Hematopoietic multipotent progenitor cell treated with erythropoietin and hydrocortisone succinate and interleukin-3 and kit ligand, for 6 days (in vitro differentiated cells): ENCODE measurements around the gene PRR22.
"Not testable (repeated sequence)": the region's sequence is repeated elsewhere in the genome, so short reads cannot be mapped to it uniquely, and the experiment has no call there.

Source experiments
- DNase-seq: peaks from one replicate; pipeline ENCODE4 v3.0.0-alpha.2; 2015

Gene PRR22

DNA sequence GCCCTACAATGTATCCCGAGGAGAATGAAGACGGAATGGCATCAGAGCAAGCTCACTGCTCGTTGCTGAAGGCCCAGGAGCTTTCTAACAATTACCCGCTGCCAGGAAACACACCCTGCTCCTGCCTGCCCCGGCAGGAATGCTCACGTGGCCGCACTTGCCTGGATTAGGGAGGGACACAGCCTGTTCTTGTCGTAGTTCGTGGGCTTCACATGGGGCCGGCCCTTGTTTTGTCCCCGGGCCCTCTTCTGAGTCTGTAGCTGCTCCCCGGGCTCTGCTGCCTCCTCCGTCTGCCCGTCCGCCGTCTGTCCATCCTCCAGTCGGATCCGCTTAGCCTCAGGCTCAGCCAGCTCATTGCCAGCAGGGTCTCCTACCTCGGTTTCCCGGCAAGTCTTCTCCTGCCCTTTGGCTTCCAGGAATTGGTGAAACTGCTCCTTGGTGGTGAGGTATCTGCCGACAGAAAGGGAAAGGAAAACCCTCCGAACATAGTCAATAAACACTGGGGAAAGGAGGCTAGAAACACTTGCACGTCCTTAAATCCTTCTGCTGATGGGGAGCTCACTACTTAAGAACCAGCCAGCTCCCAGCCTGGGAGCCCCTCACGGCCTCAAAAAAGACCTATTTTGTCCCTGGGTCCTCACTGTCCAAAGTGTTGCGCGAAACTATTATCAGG, 5.5 kb upstream of the PRR22 start:
- no peak for DNase-seq

DNA sequence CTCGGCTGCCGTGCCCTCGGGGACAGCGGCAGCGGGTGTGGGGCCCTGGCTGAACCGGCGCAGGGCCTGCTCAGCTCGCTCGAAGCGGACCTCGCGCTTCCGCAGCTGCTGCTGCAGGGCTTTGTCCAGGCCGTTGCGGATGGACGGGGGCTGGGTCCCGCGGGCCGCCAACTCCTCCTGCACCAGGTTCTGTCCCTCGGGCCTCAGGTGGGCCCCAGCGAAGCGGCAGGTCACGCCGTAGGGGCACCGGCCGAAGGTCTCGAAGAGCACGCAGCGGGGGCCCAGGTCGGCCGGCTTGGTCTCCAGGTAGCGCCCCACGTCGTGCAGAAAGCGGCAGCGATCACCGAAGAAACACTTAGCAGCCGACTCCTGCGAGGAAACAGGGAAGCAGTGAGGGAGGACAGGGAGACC, 4.8 kb upstream of the PRR22 start:
- no peak for DNase-seq

DNA sequence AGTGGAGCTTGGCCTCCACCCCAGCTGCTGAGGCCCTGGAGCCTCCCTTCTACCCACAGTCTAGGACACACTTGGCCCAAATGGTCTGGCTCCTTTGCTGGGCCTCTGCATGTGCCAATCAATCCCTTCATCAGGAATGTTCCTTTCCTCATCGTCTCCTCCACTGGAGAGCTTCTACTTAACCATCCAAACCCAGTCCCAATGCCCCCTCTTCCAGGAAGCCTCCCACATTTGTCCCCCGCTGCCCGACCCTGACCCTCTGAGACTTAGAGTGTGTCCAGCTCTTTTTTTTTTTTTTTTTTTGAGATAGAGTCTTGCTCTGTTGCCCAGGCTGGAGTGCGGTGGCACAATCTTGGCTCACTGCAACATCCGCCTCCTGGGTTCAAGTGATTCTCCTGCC, 3.9 kb upstream of the PRR22 start:
- DNase-seq, result no peak

DNA sequence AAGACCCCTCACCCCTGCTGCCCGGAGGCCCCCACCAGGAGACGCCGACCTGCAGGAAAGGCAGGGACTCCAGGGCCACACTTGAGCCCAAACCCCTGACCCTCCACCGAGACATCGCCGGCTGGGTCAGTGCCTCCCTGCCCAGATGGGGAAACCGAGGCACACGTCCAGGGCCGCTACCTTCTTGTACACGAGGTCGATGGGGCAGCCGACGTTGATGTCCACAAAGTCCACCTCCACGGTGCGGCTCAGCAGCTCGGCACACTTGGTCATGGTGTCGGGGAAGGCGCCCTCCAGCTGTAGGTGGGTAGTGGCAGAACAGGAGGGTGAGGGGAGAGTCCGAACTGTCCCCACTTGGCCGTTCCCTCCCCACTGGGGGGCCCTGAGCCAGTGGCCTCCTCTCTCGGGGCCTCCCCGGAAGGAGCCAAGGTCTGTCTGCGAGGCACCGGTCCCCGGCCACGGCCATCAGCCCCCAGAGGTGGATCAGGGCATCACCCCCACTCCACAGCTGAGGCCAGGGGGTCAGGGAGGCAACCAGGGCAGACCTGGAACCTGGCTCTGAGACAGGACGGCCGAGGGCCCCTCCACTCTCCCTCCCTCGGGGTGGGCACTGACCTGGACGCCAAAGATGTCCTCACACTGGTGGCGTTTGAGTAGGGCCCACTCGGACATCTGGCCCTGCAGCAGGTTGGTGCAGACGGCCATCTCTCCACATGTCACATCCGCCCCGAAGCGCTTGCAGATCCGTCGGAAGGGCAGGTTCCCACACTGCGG, 3.0 kb upstream of the PRR22 start:
- DNase-seq, result no peak

DNA sequence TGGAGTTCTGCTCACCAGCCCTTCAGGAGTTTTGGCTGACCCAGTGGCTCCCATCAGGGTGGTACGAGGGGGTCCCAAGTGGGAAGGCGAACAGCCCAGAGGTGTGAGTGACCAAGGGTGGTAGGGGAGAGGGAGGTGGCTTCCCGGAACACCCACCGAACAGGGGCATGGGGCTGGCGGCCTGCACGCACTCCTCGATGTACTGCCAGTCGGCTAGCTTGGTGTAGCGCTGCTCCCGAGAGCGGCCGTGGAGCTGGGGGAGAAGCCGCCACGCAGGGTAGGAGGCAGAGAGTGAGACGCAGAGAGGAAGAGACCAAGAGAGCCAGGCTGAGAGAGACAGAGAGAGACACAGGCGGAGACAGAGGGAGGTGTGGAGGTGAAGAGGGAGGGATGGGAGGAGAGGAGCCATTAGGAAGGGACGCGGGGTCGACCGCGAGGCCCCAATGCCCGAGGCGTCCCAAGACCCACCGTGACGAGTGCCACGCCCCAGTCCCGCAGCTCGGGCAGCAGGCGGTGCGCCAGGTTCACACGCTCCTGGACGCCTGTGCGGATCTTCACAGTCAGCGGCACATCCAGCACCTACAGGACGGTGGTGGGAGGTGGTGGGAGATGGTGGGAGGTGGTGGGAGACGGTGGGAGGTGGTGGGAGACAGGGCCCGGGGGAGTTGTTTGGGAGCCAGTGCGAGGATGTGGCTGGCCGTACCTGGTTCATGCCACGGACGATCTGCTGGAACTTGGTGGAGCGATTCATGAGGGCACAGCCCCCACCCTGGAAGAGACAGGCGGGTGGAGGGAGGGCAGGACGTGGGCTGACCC, 2.3 kb upstream of the PRR22 start:
- no peak for DNase-seq

DNA sequence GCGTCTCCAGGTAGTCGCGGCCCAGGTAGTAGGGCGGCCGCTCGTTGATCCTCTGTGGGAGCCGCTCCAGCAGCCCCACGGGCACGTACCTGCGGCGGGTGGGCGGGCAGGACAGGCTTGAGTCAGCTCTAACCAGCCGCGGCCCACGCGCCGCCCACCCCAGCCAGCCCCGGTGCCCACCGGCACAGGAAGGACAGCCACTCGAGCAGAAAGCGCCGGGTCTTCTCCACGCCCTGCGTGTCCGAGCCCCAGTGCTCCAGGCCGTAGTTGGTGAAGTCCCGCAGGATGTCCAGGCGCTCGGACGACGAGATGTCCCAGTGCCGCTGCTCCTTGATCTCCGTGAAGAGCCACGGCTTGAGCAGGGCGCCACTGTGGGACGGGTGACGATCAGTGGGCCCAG, 877 bp upstream of the PRR22 start:
- no peak for DNase-seq

DNA sequence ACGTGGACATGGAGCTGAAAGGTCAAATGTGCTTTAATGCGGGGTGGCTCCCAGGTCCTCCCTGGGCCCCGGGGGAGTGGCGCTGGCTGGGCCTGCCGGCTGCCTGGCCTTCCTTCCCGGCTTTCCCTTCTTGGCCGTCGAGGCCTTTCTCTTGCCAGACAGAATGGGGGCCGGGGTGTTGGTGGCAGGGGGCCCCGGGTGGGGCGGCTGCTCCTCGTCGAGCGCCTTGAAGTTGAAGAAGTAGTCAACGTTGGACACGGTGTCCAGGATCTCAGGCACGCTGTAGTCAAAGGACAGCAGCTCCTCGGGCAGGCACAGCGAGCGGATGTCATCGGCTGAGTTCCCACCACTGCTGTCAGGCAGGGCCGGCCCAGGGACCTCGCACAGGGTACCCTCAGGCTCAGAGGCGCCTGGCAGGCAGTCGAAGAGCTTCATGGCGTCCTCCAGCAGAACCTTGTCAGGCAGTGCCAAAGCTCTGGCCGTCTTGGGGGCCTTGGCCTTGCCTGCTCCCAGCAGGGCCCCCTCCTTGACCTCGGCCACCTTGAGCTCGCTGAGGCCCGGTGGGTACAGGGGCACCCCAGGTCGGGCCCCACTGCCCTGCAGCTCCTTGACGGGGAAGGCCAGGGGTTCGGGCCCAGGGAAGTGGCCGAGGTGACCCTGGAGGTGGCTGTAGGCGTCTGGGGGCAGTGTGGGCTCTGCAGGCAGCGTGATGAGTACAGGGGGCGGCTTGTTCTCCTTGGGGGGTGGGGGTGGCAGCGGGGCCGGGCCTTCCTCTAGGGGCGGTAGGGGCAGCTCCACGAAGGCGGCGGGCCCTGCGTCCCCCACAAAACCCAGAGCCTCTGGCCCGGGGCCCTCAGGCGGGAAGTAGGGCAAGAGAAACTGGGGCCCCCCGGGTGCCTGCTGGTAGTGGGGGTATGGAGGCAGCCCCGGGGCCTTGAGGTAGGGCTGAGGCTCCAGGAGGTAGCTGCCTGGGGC, 1.3 kb downstream of the PRR22 start:
- DNase-seq, result no peak

DNA sequence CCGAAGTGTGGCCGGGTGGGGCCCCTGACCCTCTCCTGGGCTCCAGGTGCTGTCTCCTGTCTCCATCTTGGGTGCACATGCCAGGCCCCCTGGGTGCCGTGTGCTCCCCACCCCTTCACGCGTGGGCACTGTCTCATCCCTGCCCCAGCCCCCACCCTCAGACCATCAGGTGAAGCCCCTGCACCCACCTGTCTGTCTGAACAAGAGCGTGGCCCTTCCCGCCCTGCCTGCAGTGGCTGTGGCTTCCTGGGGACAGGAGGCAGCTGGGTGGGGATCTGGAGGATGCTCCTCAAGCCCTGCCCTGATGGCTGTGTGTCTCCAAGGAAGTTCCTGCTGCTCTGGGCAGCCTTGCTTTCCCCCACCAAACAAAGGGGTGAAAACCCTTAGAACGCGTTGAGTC, 2.2 kb downstream of the PRR22 start:
- no peak for DNase-seq

DNA sequence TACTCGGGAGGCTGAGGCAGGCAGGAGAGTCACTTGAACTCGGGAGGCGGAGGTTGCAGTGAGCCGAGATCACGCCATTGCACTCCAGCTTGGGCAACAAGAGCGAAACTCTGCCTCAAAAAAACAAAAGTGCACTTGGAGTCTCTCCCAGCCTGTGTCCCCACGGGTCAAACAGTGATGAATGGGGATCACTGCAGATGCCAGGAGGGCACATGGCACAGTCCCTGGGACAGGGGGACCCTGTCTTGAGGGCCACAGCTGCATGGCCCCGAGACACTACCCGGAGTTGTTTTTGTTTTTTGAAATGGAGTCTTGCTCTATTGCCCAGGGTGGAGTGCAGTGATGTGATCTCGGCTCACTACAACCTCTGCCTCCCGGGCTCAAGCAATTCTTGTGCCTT, 3.6 kb downstream of the PRR22 start:
- DNase-seq, result not testable (repeated sequence)

DNA sequence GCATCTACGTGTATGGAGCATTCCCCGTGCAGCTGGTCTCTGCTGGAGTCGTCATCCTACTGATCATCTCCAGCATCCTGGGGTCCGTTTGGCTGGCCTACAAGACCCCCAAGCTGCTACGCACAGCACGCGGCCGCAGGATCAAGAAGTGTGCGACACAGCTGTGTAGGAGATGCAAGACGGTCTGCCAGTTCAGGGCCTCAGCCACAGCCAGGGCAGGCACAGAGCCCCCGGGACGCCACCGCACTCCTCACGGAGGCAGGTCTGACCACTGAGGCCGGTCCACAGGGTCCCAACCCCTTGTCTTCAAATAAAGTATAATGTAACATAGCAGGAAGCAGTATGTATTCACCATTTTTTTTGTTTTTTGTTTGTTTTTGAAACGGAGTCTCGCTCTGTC, 6.1 kb downstream of the PRR22 start:
- no peak for DNase-seq

DNA sequence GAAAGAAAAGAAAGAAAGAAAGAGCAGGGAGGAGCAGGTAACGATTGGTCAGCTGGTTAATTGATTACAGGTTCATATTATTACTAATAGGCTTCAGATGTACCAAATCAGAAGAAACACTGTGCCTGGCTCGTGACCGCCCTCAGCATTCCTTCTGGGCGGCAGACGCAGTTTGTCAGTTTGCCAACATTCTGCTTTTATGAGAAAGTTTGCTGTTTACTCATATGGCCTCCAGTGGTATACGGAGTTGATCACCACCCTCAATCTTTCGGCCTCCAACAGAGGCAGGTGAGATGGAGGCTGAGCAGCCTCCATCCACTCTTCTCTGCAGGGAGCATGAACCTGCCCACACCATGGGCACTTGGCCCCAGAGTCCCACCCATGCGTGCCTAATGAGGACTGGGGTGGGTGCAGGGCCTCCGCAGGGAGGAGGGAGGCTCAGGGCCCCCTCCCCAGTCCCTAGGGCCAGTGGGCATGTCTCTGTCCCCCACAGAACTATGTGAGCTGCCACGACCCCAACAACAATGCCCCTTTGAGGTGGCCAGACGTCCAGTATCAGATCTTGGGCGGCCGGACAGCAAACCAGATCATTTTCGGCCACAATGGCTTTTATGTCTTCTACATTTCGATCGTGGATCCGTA, 8.8 kb downstream of the PRR22 start:
- DNase-seq, result no peak

DNA sequence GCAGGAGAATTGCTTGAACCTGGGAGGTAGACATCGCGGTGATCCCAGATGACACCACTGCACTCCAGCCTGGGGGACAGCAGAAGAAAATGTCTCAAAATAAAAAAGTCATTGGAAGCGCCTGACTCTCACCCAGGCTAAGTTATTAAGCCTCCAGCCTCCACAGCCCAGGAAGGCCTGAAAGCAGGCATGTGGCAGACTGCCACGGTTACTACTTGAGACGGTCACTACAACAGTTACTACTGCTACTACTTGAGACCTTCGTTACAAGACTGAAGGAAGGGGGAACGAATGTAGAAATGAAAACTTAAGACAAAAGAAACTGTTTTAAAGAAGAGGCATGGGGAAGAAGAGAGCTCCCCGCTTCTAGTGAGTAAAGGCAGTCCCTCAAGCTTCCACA, 9.6 kb downstream of the PRR22 start:
- DNase-seq, result no peak

DNA sequence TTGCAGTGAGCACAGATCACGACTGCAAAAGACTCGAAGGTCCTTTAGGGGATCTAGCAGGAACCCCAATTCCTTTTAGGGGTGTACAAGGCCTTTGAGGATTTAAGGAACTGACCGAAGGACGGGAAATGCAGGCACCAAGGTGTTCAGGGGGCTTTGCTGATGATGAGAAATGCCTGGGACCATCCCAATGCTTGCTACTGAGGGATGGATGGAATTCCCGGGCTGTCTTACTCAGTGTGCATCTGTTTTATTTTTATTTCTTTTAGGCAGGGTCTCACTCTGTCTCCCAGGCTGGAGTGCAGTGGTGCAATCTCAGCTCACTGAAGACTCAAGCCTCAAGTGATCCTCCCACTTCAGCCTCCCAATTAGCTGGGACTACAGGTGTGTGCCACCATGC, 11.3 kb downstream of the PRR22 start:
- DNase-seq, result no peak

DNA sequence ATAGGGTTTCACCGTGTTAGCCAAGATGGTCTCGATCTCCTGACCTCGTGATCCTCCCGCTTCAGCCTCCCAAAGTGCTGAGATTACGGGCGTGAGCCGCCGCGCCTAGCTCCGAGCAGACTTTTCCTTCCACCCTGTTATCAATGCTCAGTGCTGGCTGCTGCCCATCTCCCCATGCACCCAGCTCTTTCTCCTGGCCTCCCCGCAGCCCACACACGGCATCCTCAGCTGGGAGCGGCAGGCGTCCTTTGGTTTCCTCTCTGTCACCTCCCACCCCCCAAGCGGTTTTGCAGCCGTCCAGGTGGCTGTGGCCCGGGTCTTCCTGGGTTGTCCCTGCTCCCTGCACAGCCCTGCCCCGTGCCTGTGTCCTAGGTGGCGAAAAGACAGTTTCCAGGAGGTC, 12.1 kb downstream of the PRR22 start:
- DNase-seq, result no peak

DNA sequence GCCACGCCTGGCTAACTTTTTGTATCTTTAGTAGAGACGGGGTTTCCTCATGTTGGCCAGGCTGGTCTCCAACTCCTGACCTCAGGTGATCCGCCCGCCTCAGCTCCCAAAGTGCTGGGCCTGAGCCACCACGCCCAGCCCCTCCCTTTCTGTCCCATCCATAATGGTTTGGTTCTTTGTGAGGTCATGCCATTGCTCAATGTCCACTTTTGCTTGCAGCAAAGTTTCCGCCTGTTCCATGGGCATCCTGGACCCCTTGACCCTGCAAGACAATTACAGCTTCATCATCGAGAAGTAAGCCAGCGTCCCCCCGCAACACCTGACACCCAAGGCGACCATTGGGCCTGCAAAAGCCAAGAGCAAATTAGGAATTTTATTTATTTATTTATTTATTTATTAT, 16.6 kb downstream of the PRR22 start:
- DNase-seq, result no peak

DNA sequence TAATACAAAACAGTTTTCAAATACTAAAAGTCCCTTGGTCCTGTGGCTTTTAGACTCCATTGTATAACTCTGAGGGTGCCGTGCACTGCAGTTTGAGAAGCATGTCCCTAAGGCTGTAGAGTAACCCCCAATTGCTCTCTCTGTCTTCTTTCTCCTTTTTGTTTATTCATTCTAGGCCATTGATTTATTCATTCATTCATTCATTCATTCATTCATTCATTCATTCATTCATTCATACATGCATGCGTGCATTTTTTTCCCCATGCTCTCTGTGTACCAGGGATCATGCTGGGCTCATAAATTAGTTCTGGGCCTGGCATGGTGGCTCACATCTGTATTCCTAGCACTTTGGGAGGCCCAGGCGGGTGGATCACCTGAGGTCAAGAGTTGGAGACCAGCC, 19.3 kb downstream of the PRR22 start:
- DNase-seq, result no peak

DNA sequence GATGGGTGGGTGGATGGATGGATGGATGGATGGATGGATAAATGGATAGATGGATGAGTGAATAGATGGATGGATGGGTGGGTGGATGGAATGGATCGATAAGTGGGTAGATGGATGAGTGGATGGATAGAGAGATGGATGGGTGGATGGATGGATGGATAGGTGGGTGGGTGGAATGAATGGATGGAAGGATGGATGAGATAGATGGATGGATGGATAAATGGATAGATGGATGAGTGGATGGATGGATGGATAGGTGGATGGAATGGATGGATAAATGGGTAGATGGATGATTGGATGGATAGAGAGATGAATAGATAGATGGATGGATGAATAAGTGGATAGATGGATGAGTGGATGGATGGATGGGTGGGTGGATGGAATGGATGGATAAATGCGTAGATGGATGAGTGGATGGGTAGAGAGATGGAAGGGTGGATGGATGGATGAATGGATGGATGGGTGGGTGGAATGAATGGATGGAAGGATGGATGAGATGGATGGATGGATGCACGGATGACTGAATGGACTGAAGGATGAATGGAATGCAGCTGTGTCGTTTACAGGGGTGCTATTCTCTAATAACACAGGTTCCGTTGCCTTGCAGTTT, 21.8 kb downstream of the PRR22 start:
- no peak for DNase-seq

DNA sequence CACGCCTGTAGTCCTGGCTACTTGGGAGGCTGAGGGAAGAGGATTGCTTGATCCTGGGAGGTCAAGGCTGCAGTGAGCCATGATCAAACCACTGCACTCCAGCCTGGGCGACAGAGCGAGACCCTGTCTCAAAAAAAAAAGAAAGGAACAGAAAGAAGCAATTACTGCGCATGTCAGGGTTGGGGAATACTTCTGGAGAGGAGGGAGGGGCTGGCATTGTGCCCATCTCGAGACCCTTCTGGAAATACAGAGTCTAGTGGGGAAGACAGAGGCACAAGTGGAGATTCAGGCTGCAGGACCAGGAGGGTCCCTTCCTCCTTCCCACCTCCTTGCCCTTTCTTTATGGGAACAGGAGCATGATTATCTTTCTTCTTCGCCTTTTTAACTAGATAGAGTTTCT, 30.8 kb downstream of the PRR22 start:
- DNase-seq, result no peak

DNA sequence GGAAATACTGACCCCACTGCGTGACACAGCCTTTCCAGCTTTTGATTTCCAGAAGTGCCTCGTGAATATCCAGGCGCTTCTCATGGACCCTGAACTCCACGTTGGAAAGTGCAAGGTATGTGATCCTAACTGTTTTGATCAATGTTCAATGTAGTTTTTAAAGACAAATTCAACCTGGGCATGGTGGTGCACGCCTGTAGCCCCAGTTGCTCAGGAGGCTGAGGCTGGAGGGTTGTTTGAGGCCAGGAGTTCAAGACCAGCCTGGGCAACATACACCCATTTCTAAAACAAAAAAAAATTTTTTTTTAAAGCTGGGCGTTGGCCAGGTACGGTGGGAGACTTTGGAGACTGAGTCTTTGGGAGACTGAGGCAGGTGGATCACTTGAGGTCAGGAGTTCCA, 32.8 kb downstream of the PRR22 start:
- DNase-seq, result no peak

DNA sequence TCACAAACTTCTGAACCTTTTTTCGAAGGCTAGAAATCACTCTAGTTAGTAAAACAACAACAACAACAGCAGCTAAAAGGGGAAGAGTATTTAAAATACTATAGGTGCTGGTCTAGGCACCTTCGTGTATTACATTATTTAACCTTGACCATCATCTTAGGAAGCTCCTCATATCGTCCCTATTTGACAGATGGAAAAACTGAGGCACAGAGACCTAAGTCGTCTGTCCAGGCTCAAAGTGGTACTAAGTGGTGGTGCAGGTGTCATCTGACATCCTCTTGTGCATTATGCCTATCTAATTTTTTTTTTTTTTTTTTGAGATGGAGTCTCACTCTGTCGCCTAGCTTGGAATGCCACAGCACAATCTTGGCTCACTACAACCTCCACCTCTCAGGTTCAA, 35.0 kb downstream of the PRR22 start:
- no peak for DNase-seq

DNA sequence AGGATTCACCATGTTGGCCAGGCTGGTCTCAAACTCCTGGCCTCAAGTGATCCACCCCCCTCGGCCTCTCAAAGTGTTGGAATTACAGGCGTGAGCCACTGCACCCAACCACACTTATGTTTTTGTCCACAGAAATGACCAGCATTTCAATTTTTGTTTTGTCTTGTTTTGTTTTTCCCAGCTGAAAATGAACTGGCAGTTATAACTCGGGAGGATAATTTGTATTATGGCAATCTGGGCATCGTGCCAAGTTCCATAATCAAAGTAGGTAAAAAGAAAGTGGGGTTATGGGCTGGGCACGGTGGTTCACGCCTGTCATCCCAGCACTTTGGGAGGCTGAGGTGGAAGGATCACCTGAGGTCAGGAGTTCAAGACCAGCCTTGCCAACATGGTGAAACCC, 35.6 kb downstream of the PRR22 start:
- peak; percentile 27 for DNase-seq

DNA sequence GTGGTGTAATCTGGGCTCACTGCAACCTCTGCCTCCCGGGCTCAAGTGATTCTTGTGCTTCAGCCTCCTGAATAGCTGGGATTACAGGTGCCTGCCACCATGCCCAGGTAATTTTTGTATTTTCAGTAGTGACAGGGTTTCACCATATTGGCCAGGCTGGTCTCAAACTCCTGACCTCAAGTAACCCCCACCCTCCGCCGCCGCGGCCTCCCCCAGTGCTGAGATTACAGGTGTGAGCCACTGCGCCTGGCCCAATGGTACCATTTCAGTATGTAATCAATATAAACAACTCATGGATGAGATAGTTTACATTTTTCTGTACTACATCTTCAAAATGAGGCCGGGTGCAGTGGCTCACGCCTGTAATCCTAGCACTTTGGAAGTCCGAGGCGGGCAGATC, 39.5 kb downstream of the PRR22 start:
- not testable (repeated sequence) for DNase-seq
